Placental epithelial cell (primary cell): ENCODE data around the gene ETV1. TPM values are rescaled to one million over a fixed set of nuclear protein-coding genes. Genes with fewer than 3 reads are reported as not detected.

ENCODE experiments used
- small RNA-seq: library from RNA; depleted of rRNA; stranded (forward); fragments of <200 nt; gene quantifications from one replicate; pipeline ENCODE3, GENCODE V24; 2012
- total RNA-seq: library from RNA; depleted of rRNA; stranded (reverse); fragments of >200 nt; gene quantifications from 2 replicates; pipeline ENCODE4 v1.2.3, GENCODE V29; 2012

Gene ETV1
- 0.11 and 0.39 TPM in 2 replicates for total RNA-seq

GRCh38 chr7:13989126-13989948, at the start of gene ETV1:
Gene ETV1, minus strand, starts transcription at chr7:13989666. Its CDS starts 614 bp downstream, at chr7:13989052.

Small RNAs within 50 kb of the gene (small RNA-seq; reads per million reads assigned to genes)
- not detected for gene RF00019
